K562 (cell line): ENCODE data around the gene GMPR. TPM values are rescaled to one million over a fixed set of nuclear protein-coding genes. Genes with fewer than 3 reads are reported as not detected.

Experiments used
- ARID1B ChIP-seq: fragments of 450-650 bp; IDR thresholded peaks from 2 replicates; pipeline ENCODE4 v1.6.1; 2016; ENCODE audit warnings: antibody characterized with exemption, mild to moderate bottlenecking, inconsistent platforms
- CBX2 ChIP-seq: fragments of 200-600 bp; sonication (generic); IDR thresholded peaks from one replicate; pipeline ENCODE4 v1.6.1; 2012; ENCODE audit warnings: mild to moderate bottlenecking, low read length, inconsistent platforms; ENCODE audit not compliant: insufficient read depth, poor library complexity, severe bottlenecking
- E2F4 ChIP-seq: sonication (generic); formaldehyde crosslinking; IDR thresholded peaks from 2 replicates; pipeline ENCODE4 v1.8.0; 2022; ENCODE audit warnings: mild to moderate bottlenecking, low read depth, missing genetic modification reagents
- GTF2B ChIP-seq: IDR thresholded peaks from 2 replicates; pipeline ENCODE4 v1.6.1; 2011; ENCODE audit not compliant: insufficient read length; ENCODE audit errors: extremely low read depth
- MECOM ChIP-seq: fragments of 250-450 bp; sonication (Bioruptor Pico); IDR thresholded peaks from 2 replicates; pipeline ENCODE4 v1.8.0; 2022; ENCODE audit warnings: inconsistent platforms
- MTF1 ChIP-seq: fragments of 250-450 bp; sonication (Bioruptor Pico); IDR thresholded peaks from 2 replicates; pipeline ENCODE4 v1.9.0; 2021; ENCODE audit warnings: moderate library complexity, mild to moderate bottlenecking, inconsistent platforms, borderline replicate concordance
- MXI1 ChIP-seq: IDR thresholded peaks from 2 replicates; pipeline ENCODE4 v1.6.1; 2011; ENCODE audit warnings: low read depth, mild to moderate bottlenecking, improper control_type of control experiment, low read length
- NR2F6 ChIP-seq: fragments of 450-650 bp; formaldehyde crosslinking; IDR thresholded peaks from 2 replicates; pipeline ENCODE4 v1.4.0; 2020; ENCODE audit warnings: mild to moderate bottlenecking
- PBX2 ChIP-seq, 2 experiments: IDR thresholded peaks in 1 of 2; conservative IDR thresholded peaks in 1 of 2; 2 replicates each; pipeline ENCODE4 v1.6.1; 2016; ENCODE audit warnings: low read depth in 2 of 2, mild to moderate bottlenecking in 1 of 2, missing compliant biosample characterization in 1 of 2, missing genetic modification characterization in 1 of 2, moderate library complexity in 1 of 2
- SMAD1 ChIP-seq: fragments of 150-350 bp; IDR thresholded peaks from 2 replicates; pipeline ENCODE4 v1.6.1; 2014; ENCODE audit warnings: low read length, low read depth; ENCODE audit not compliant: partially characterized antibody
- TSHZ1 ChIP-seq: fragments of 250-450 bp; sonication (Bioruptor Pico); IDR thresholded peaks from 2 replicates; pipeline ENCODE4 v1.4.0; 2020; ENCODE audit warnings: mild to moderate bottlenecking, moderate library complexity
- ZBTB7A ChIP-seq: IDR thresholded peaks from 2 replicates; pipeline ENCODE4 v1.6.1; 2011; ENCODE audit warnings: low read depth, mild to moderate bottlenecking, low read length, moderate library complexity, borderline replicate concordance; ENCODE audit not compliant: control insufficient read depth
- ZNF253 ChIP-seq: fragments of 250-450 bp; sonication (Bioruptor Pico); conservative IDR thresholded peaks from 2 replicates; pipeline ENCODE4 v1.6.1; 2021; ENCODE audit warnings: mild to moderate bottlenecking
- ZNF316 ChIP-seq: fragments of 450-650 bp; IDR thresholded peaks from 2 replicates; pipeline ENCODE4 v1.6.1; 2016
- ZNF695 ChIP-seq: fragments of 450-650 bp; formaldehyde crosslinking; IDR thresholded peaks from 2 replicates; pipeline ENCODE4 v1.4.0; 2020; ENCODE audit warnings: mild to moderate bottlenecking, moderate library complexity
- polyA plus RNA-seq, 8 experiments: library from polyadenylated mRNA; depleted of rRNA in 4 of 8; stranded (reverse) in 5 of 8; unstranded in 3 of 8; fragments of >200 nt; fragmentation: Nextera tagmentation in 2 of 8; fragmentation: Illumina TruSeq in 1 of 8; extraction: Ambion mirVana in 2 of 8; extraction: Trizol in 1 of 8; gene quantifications; 2 replicates each; pipeline versions ENCODE4 v1.2.1 to v1.2.3, GENCODE V29; 2011 to 2014; ENCODE audit warnings: inconsistent platforms in 1 of 8, missing spikeins in 1 of 8
- total RNA-seq, 7 experiments: library from RNA; depleted of rRNA in 6 of 7; stranded (reverse); fragments of >200 nt in 6 of 7; fragmentation: Illumina TruSeq in 2 of 7; extraction: Trizol in 2 of 7; gene quantifications; 2 replicates each; pipeline versions ENCODE4 v1.2.1 to v1.2.3, GENCODE V29; 2011 to 2021; ENCODE audit warnings: low replicate concordance in 1 of 7

Gene GMPR
- total and polyA plus RNA-seq, 9 of the 15 experiments (the other 6 are each of a cell fraction or from before 2014, with no cell fraction given), result 34.6 to 83.7 (median 49.8) TPM

- TF ChIP-seq PBX2 (CRISPR knock-in tag; IDR thresholded peaks at IDR 0.05; ENCODE audit: low read depth) (no peak), PBX2 (tag; conservative IDR thresholded peaks at IDR 0.05; ENCODE audit: low read depth) (peak; percentile 88), MTF1 (CRISPR knock-in tag) (no peak), GTF2B (no peak), ZNF695 (CRISPR knock-in tag) (no peak), CBX2 (no peak), NR2F6 (no peak), E2F4 (CRISPR knock-in tag) (no peak), ZNF316 (peak; percentile 92), MECOM (CRISPR knock-in tag) (peak; percentile 82; the same call in 1 of the 2 replicates), ARID1B (peak; percentile 75), TSHZ1 (CRISPR knock-in tag) (no peak), ZNF253 (CRISPR knock-in tag) (no peak), ZBTB7A (peak; percentile 33; the same call in 1 of the 2 replicates), SMAD1 (no peak), MXI1 (no peak)
These were observed 84.4 kb downstream of the GMPR start (continued) for GRCh38 chr6:16322666-16323312.
